DOHH2 (cell line): Measurements from ENCODE around the gene SLC2A13.

ENCODE experiments used
- H3F3A ChIP-seq: fragments of 200-600 bp; sonication (generic), shearing (Covaris generic); 2 replicates; pipeline ENCODE4 v1.6.0; 2016; ENCODE audit warnings: antibody characterized with exemption, mild to moderate bottlenecking; ENCODE audit not compliant: control insufficient read depth, insufficient read depth
- H3K27ac ChIP-seq: fragments of 200-600 bp; sonication (generic); 2 replicates; pipeline ENCODE4 v1.5.1; 2014; ENCODE audit warnings: low read depth, mild to moderate bottlenecking, low read length, moderate library complexity
- H3K27me3 ChIP-seq: fragments of 200-600 bp; sonication (generic); 2 replicates; pipeline ENCODE4 v1.6.1; 2014; ENCODE audit warnings: mild to moderate bottlenecking, low read length, mixed read lengths; ENCODE audit not compliant: control insufficient read depth
- H3K36me3 ChIP-seq: fragments of 200-600 bp; sonication (generic); 2 replicates; pipeline ENCODE4 v1.6.1; 2014; ENCODE audit warnings: mild to moderate bottlenecking, low read length, moderate library complexity, mixed read lengths; ENCODE audit not compliant: control insufficient read depth
- H3K4me1 ChIP-seq: fragments of 200-600 bp; sonication (generic); 2 replicates; pipeline ENCODE4 v1.6.1; 2014; ENCODE audit warnings: mild to moderate bottlenecking, low read length, mixed read lengths; ENCODE audit not compliant: control insufficient read depth
- H3K4me2 ChIP-seq: fragments of 200-600 bp; sonication (generic); 2 replicates; pipeline ENCODE4 v1.6.0; 2014; ENCODE audit warnings: mild to moderate bottlenecking, low read length, moderate library complexity
- H3K4me3 ChIP-seq: fragments of 200-600 bp; sonication (generic); 2 replicates; pipeline ENCODE4 v1.5.1; 2014; ENCODE audit warnings: mild to moderate bottlenecking, low read length, mixed read lengths
- H3K79me2 ChIP-seq: fragments of 200-600 bp; sonication (generic); 2 replicates; pipeline ENCODE4 v1.6.1; 2014; ENCODE audit warnings: mild to moderate bottlenecking, low read length, mixed read lengths; ENCODE audit not compliant: control insufficient read depth
- H3K9me2 ChIP-seq: fragments of 200-600 bp; sonication (generic); replicated peaks from 2 replicates; pipeline ENCODE4 v1.6.1; 2014; ENCODE audit warnings: mild to moderate bottlenecking, low read length, mixed read lengths; ENCODE audit not compliant: control insufficient read depth
- H3K9me3 ChIP-seq: fragments of 200-600 bp; sonication (generic); 2 replicates; pipeline ENCODE4 v1.6.1; 2014; ENCODE audit warnings: antibody characterized with exemption, low read length, mixed read lengths; ENCODE audit not compliant: control insufficient read depth, insufficient read depth
- H4K20me1 ChIP-seq: fragments of 200-600 bp; sonication (generic); 2 replicates; pipeline ENCODE4 v1.6.0; 2014; ENCODE audit warnings: low read depth, mild to moderate bottlenecking, antibody characterized with exemption, low read length, moderate library complexity; ENCODE audit not compliant: control insufficient read depth, insufficient read depth
- CTCF ChIP-seq: fragments of 200-600 bp; sonication (generic); IDR thresholded peaks from one replicate; pipeline ENCODE4 v1.5.1; 2014; ENCODE audit warnings: antibody characterized with exemption, mild to moderate bottlenecking, low read depth, low read length; ENCODE audit not compliant: poor library complexity, severe bottlenecking
- EZH2phosphoT487 ChIP-seq: fragments of 200-600 bp; sonication (generic); IDR thresholded peaks from 2 replicates; pipeline ENCODE4 v1.6.1; 2017; ENCODE audit warnings: borderline replicate concordance, mild to moderate bottlenecking, antibody characterized with exemption, low read length, moderate library complexity, mixed read lengths

SLC2A13 gene

GRCh38 chr12:39874785-39875184 lies 231.1 kb downstream of the SLC2A13 start:
- TF ChIP-seq EZH2phosphoT487 (no peak), CTCF (no peak)
- Histone ChIP-seq H3K79me2 (no peaks in the 10 kb centered on the region), H3K4me3 (no peak overlapping the region), H3K27ac (no peak overlapping the region), H3K4me2 (no peak overlapping the region), H3K27me3 (no peaks in the 10 kb centered on the region), H3K9me2 (no peaks in the 10 kb centered on the region), H3K4me1 (no peaks in the 10 kb centered on the region), H3K36me3 (no peaks in the 10 kb centered on the region), H3F3A (no peaks in the 10 kb centered on the region), H3K9me3 (peaks cover 10% of the 10 kb centered on the region; the same call in 1 of the 2 replicates), H4K20me1 (no peaks in the 10 kb centered on the region)

DNA sequence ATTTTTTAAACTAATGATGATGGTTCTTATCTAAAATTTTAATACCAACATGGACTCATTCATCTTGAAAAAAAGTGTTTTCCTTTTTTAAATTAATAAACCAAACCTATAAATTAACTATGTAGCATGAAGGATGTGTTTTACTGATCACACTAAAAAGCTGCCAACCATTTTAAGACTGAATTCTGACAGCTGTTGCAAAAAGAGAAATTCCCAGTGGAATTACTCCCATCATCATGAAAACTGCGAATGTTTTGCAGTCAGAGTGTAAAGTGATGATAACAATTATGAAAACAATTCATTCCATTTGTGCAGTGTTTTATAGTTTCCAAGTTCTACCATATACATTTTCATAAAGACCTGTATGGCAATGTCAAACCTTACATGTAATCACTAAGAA lies 232.8 kb downstream of the SLC2A13 start:
- TF ChIP-seq EZH2phosphoT487 (no peak), CTCF (no peak)
- no peaks in the 10 kb centered on the region for H3K9me3 ChIP-seq
- H3K4me2 ChIP-seq: no peak overlapping the region
- H3K36me3 ChIP-seq: no peaks in the 10 kb centered on the region
- H3K4me3 ChIP-seq: no peak overlapping the region
- no peaks in the 10 kb centered on the region for H3F3A ChIP-seq
- H3K79me2 ChIP-seq: no peaks in the 10 kb centered on the region
- no peaks in the 10 kb centered on the region for H4K20me1 ChIP-seq
- no peaks in the 10 kb centered on the region for H3K4me1 ChIP-seq
- H3K9me2 ChIP-seq: no peaks in the 10 kb centered on the region
- no peaks in the 10 kb centered on the region for H3K27me3 ChIP-seq
- no peak overlapping the region for H3K27ac ChIP-seq

DNA sequence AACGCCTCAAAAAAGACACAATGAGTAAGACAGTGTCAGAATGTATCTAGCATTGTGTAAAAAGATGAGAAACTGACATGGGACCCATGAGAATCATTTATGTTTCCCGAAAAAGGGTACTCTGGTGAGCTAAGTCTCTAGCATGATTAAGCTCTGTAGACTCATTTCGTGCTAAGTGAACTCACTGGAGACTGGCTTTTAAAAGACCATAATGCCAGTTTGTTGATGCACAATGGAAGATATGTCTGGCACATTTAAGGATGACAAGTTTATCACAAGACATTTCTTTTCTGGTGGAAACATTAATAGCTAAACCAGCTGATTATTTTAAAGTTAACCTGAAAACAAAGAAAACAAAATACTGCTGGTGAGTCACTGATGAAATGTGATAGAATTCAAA lies 233.5 kb downstream of the SLC2A13 start:
- Histone ChIP-seq H3K36me3 (no peaks in the 10 kb centered on the region), H3F3A (no peaks in the 10 kb centered on the region), H3K27ac (no peak overlapping the region), H3K79me2 (no peaks in the 10 kb centered on the region), H3K9me3 (no peaks in the 10 kb centered on the region), H3K4me3 (no peak overlapping the region), H3K4me2 (no peak overlapping the region), H3K4me1 (no peaks in the 10 kb centered on the region), H4K20me1 (no peaks in the 10 kb centered on the region), H3K27me3 (no peaks in the 10 kb centered on the region), H3K9me2 (no peaks in the 10 kb centered on the region)
- TF ChIP-seq EZH2phosphoT487: no peak
- TF ChIP-seq CTCF: no peak

GRCh38 chr12:39868328-39868725 lies 237.6 kb downstream of the SLC2A13 start:
- Histone ChIP-seq H4K20me1 (no peaks in the 10 kb centered on the region), H3K4me3 (no peak overlapping the region), H3K27ac (no peak overlapping the region), H3K9me3 (no peaks in the 10 kb centered on the region), H3K79me2 (no peaks in the 10 kb centered on the region), H3K4me1 (no peaks in the 10 kb centered on the region), H3F3A (no peaks in the 10 kb centered on the region), H3K36me3 (no peaks in the 10 kb centered on the region), H3K9me2 (no peaks in the 10 kb centered on the region), H3K4me2 (no peak overlapping the region), H3K27me3 (no peaks in the 10 kb centered on the region)
- TF ChIP-seq CTCF (no peak), EZH2phosphoT487 (no peak)
